BE2C (cell line): ENCODE results near the gene RETREG1.

ENCODE experiments used
- DNase-seq: peaks from one replicate; pipeline ENCODE4 v3.0.0-alpha.2; 2020
- H3K27me3 ChIP-seq: fragments of 250-450 bp; sonication (Bioruptor Pico); 2 replicates; pipeline ENCODE4 v1.5.1; 2020; ENCODE audit warnings: mild to moderate bottlenecking
- H3K36me3 ChIP-seq: fragments of 250-450 bp; sonication (Bioruptor Pico); 2 replicates; pipeline ENCODE4 v1.5.1; 2020; ENCODE audit warnings: mild to moderate bottlenecking
- H3K4me1 ChIP-seq: fragments of 250-450 bp; sonication (Bioruptor Pico); 2 replicates; pipeline ENCODE4 v1.5.1; 2020
- H3K4me3 ChIP-seq: 2 replicates; pipeline ENCODE4 v1.5.1; 2011; ENCODE audit warnings: low read depth, low read length
- H3K9me3 ChIP-seq: fragments of 250-450 bp; sonication (Bioruptor Pico); 2 replicates; pipeline ENCODE4 v1.5.1; 2020
- TF ChIP-seq, protein P1 (sequence below): IDR thresholded peaks from 2 replicates; pipeline ENCODE4 v1.5.1; 2012; ENCODE audit warnings: mild to moderate bottlenecking, low read depth, low read length

Gene RETREG1

GRCh38 chr5:16600397-16600796, 16.4 kb downstream of the RETREG1 start:
- Histone ChIP-seq H3K9me3 (no peaks in the 10 kb centered on the region), H3K4me3 (no peak overlapping the region), H3K4me1 (no peaks in the 10 kb centered on the region; the same call in 1 of the 2 replicates), H3K27me3 (no peaks in the 10 kb centered on the region), H3K36me3 (no peaks in the 10 kb centered on the region)
- peak; percentile 49 for DNase-seq
- TF ChIP-seq, protein P1, sequence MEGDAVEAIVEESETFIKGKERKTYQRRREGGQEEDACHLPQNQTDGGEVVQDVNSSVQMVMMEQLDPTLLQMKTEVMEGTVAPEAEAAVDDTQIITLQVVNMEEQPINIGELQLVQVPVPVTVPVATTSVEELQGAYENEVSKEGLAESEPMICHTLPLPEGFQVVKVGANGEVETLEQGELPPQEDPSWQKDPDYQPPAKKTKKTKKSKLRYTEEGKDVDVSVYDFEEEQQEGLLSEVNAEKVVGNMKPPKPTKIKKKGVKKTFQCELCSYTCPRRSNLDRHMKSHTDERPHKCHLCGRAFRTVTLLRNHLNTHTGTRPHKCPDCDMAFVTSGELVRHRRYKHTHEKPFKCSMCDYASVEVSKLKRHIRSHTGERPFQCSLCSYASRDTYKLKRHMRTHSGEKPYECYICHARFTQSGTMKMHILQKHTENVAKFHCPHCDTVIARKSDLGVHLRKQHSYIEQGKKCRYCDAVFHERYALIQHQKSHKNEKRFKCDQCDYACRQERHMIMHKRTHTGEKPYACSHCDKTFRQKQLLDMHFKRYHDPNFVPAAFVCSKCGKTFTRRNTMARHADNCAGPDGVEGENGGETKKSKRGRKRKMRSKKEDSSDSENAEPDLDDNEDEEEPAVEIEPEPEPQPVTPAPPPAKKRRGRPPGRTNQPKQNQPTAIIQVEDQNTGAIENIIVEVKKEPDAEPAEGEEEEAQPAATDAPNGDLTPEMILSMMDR, result no peak

DNA sequence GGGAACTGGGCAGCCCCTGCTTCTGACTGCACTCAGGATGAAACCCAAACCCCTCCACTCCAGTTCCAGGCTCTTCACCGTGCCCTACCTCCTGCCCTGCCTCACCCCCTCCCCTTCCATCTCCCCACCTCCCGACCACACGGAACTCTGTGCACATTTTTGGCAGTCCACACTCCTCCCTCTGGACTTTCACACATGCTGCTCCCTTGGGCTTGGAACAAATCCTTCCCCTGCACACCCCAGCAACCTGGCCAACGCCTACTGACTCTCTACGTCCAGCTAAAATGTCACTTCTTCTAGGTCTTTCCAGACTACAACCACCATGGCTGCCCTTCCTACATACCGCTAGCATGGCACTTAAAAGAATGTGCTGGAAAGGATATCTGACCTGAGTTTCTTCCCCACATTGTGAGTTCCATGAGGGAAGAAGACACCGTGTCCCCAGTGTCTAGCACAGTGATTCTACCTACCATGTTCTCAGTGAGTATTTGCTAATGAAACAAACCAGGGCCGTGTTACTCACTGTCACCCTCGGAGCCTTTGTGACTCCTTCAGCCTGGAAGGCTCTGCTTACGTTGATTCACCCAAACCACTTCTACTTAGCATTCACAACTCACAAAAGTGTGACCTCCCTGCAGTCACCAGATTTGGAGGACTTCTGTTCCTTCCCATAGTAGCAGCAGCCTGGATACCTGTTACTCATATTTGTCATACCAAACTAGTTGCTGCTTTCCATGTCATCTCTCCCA, 18.7 kb downstream of the RETREG1 start:
- Histone ChIP-seq H3K36me3 (no peaks in the 10 kb centered on the region), H3K4me1 (no peaks in the 10 kb centered on the region; the same call in 1 of the 2 replicates), H3K4me3 (no peak overlapping the region), H3K27me3 (no peaks in the 10 kb centered on the region), H3K9me3 (no peaks in the 10 kb centered on the region)
- TF ChIP-seq, protein P1, result no peak
- no peak for DNase-seq

- TF ChIP-seq, protein P1, result no peak
- no peaks in the 10 kb centered on the region for H3K36me3 ChIP-seq
- H3K27me3 ChIP-seq, result no peaks in the 10 kb centered on the region
- no peak overlapping the region for H3K4me3 ChIP-seq
- no peaks in the 10 kb centered on the region; the same call in 1 of the 2 replicates for H3K4me1 ChIP-seq
- no peaks in the 10 kb centered on the region for H3K9me3 ChIP-seq
- DNase-seq, result no peak
Measured at GRCh38 chr5:16596581-16596940, 20.2 kb downstream of the RETREG1 start.

- Histone ChIP-seq H3K9me3 (no peaks in the 10 kb centered on the region), H3K27me3 (no peaks in the 10 kb centered on the region), H3K4me3 (no peak overlapping the region), H3K36me3 (no peaks in the 10 kb centered on the region), H3K4me1 (no peaks in the 10 kb centered on the region; the same call in 1 of the 2 replicates)
- no peak for DNase-seq
- TF ChIP-seq, protein P1, result no peak
Measured at GRCh38 chr5:16595881-16596580, 20.8 kb downstream of the RETREG1 start.

- Histone ChIP-seq H3K36me3 (no peaks in the 10 kb centered on the region), H3K4me3 (no peak overlapping the region), H3K4me1 (no peaks in the 10 kb centered on the region), H3K9me3 (no peaks in the 10 kb centered on the region), H3K27me3 (no peaks in the 10 kb centered on the region)
- TF ChIP-seq, protein P1, result no peak
- DNase-seq, result no peak
Measured at GRCh38 chr5:16593628-16594027, 23.2 kb downstream of the RETREG1 start.

DNA sequence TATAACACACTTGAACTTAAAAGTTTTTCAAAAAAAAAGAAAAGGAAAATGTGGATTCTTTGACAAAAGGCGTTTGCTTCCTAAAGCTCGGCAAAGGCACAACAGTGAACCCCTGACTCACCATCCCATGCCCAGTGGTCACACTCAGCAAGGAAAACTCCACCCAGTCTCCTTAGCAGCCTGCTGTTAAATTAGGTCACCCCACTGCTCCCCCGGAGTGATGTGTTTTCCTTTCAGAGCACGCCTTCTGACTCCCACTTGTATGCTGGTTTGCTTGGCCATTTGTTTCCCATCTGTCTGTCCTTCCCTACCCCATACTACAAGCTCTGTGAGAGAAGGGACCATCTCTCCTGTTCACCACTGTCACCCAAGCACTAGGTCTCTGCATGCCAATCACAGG, 23.8 kb downstream of the RETREG1 start:
- H3K27me3 ChIP-seq, result no peaks in the 10 kb centered on the region
- TF ChIP-seq, protein P1, result no peak
- no peak overlapping the region for H3K4me3 ChIP-seq
- no peaks in the 10 kb centered on the region for H3K36me3 ChIP-seq
- H3K9me3 ChIP-seq, result no peaks in the 10 kb centered on the region
- no peak for DNase-seq
- H3K4me1 ChIP-seq, result no peaks in the 10 kb centered on the region
